T-helper 1 cell treated with Interleukin-12 subunit alpha and Interleukin-12 subunit beta and Interleukin-4 antibody, amounts not matched to agents 30 μg/mL and 1 μg/mL, for 36 hours (primary cell): ENCODE measurements around the gene GRAP.

Experiments used
- H3K27ac Mint-ChIP-seq: one replicate; pipeline ENCODE4 v1.8.0; 2021; ENCODE audit warnings: mild to moderate bottlenecking, mixed read lengths
- H3K27me3 Mint-ChIP-seq: one replicate; pipeline ENCODE4 v1.8.0; 2021; ENCODE audit warnings: low read depth, mixed read lengths
- H3K36me3 Mint-ChIP-seq: one replicate; pipeline ENCODE4 v1.8.0; 2021; ENCODE audit warnings: low read depth, mixed read lengths
- H3K4me1 Mint-ChIP-seq: one replicate; pipeline ENCODE4 v1.8.0; 2021; ENCODE audit warnings: low read depth, mixed read lengths
- H3K4me3 Mint-ChIP-seq: one replicate; pipeline ENCODE4 v1.8.0; 2021; ENCODE audit warnings: mild to moderate bottlenecking, moderate library complexity, mixed read lengths
- H3K9me3 Mint-ChIP-seq: one replicate; pipeline ENCODE4 v1.8.0; 2021; ENCODE audit warnings: mixed read lengths

Gene GRAP

GRCh38 chr17:19003543-19004420 lies 43.0 kb downstream of the GRAP start:
- Mint-ChIP-seq H3K4me3 (peak overlapping the region; percentile 85), H3K36me3 (peaks cover 5% of the 10 kb centered on the region), H3K27me3 (peaks cover 13% of the 10 kb centered on the region), H3K4me1 (peaks cover 16% of the 10 kb centered on the region), H3K27ac (peak overlapping the region; percentile 83), H3K9me3 (no peaks in the 10 kb centered on the region)

GRCh38 chr17:19002805-19003542 lies 43.8 kb downstream of the GRAP start:
- Mint-ChIP-seq H3K27me3 (peaks cover 12% of the 10 kb centered on the region), H3K9me3 (no peaks in the 10 kb centered on the region), H3K4me1 (peaks cover 16% of the 10 kb centered on the region), H3K36me3 (peaks cover 5% of the 10 kb centered on the region), H3K4me3 (peak overlapping the region; percentile 72), H3K27ac (peak overlapping the region; percentile 36)

- Mint-ChIP-seq H3K9me3 (no peaks in the 10 kb centered on the region), H3K27me3 (peaks cover 2% of the 10 kb centered on the region), H3K36me3 (peaks cover 5% of the 10 kb centered on the region), H3K4me1 (peaks cover 16% of the 10 kb centered on the region), H3K27ac (no peak overlapping the region), H3K4me3 (peak overlapping the region; percentile 30)
These were observed 44.7 kb downstream of the GRAP start for GRCh38 chr17:19001907-19002590.

- H3K9me3 Mint-ChIP-seq = peaks cover 3% of the 10 kb centered on the region
- no peaks in the 10 kb centered on the region for H3K27me3 Mint-ChIP-seq
- peaks cover 8% of the 10 kb centered on the region for H3K36me3 Mint-ChIP-seq
- peaks cover 16% of the 10 kb centered on the region for H3K4me1 Mint-ChIP-seq
- no peak overlapping the region for H3K27ac Mint-ChIP-seq
- no peak overlapping the region for H3K4me3 Mint-ChIP-seq
These were observed 46.0 kb downstream of the GRAP start for GRCh38 chr17:19000531-19001325.

GRCh38 chr17:18999911-19000310 lies 46.8 kb downstream of the GRAP start:
- Mint-ChIP-seq H3K36me3 (peaks cover 13% of the 10 kb centered on the region), H3K4me1 (peaks cover 16% of the 10 kb centered on the region), H3K27me3 (no peaks in the 10 kb centered on the region), H3K9me3 (peaks cover 10% of the 10 kb centered on the region), H3K27ac (no peak overlapping the region), H3K4me3 (no peak overlapping the region)

GRCh38 chr17:18999394-18999793 lies 47.4 kb downstream of the GRAP start:
- H3K9me3 Mint-ChIP-seq = peaks cover 12% of the 10 kb centered on the region
- peaks cover 15% of the 10 kb centered on the region for H3K36me3 Mint-ChIP-seq
- H3K4me3 Mint-ChIP-seq = no peak overlapping the region
- no peaks in the 10 kb centered on the region for H3K27me3 Mint-ChIP-seq
- no peak overlapping the region for H3K27ac Mint-ChIP-seq
- peaks cover 16% of the 10 kb centered on the region for H3K4me1 Mint-ChIP-seq

GRCh38 chr17:18997650-18998196 lies 49.0 kb downstream of the GRAP start:
- Mint-ChIP-seq H3K27ac (no peak overlapping the region), H3K4me3 (no peak overlapping the region), H3K36me3 (peaks cover 12% of the 10 kb centered on the region), H3K9me3 (peaks cover 12% of the 10 kb centered on the region), H3K4me1 (peaks cover 18% of the 10 kb centered on the region), H3K27me3 (no peaks in the 10 kb centered on the region)

GRCh38 chr17:18996458-18996857 lies 50.3 kb downstream of the GRAP start:
- peaks cover 9% of the 10 kb centered on the region for H3K4me1 Mint-ChIP-seq
- no peaks in the 10 kb centered on the region for H3K27me3 Mint-ChIP-seq
- H3K36me3 Mint-ChIP-seq = peaks cover 10% of the 10 kb centered on the region
- no peak overlapping the region for H3K27ac Mint-ChIP-seq
- peaks cover 12% of the 10 kb centered on the region for H3K9me3 Mint-ChIP-seq
- H3K4me3 Mint-ChIP-seq = no peak overlapping the region

GRCh38 chr17:18995220-18995619 lies 51.5 kb downstream of the GRAP start:
- H3K9me3 Mint-ChIP-seq = peaks cover 12% of the 10 kb centered on the region
- H3K27me3 Mint-ChIP-seq = no peaks in the 10 kb centered on the region
- peaks cover 10% of the 10 kb centered on the region for H3K36me3 Mint-ChIP-seq
- H3K4me3 Mint-ChIP-seq = no peak overlapping the region
- H3K27ac Mint-ChIP-seq = no peak overlapping the region
- H3K4me1 Mint-ChIP-seq = peaks cover 7% of the 10 kb centered on the region

GRCh38 chr17:18994631-18995030 lies 52.1 kb downstream of the GRAP start:
- Mint-ChIP-seq H3K27ac (no peak overlapping the region), H3K4me3 (no peak overlapping the region), H3K4me1 (peaks cover 7% of the 10 kb centered on the region), H3K36me3 (peaks cover 10% of the 10 kb centered on the region), H3K9me3 (peaks cover 12% of the 10 kb centered on the region), H3K27me3 (no peaks in the 10 kb centered on the region)

- peaks cover 12% of the 10 kb centered on the region for H3K9me3 Mint-ChIP-seq
- no peak overlapping the region for H3K27ac Mint-ChIP-seq
- H3K36me3 Mint-ChIP-seq = peaks cover 10% of the 10 kb centered on the region
- H3K4me1 Mint-ChIP-seq = peaks cover 7% of the 10 kb centered on the region
- no peaks in the 10 kb centered on the region for H3K27me3 Mint-ChIP-seq
- no peak overlapping the region for H3K4me3 Mint-ChIP-seq
These were observed 52.7 kb downstream of the GRAP start for GRCh38 chr17:18993905-18994526.

- Mint-ChIP-seq H3K36me3 (peaks cover 10% of the 10 kb centered on the region), H3K27ac (no peak overlapping the region), H3K4me1 (peaks cover 7% of the 10 kb centered on the region), H3K27me3 (no peaks in the 10 kb centered on the region), H3K4me3 (no peak overlapping the region), H3K9me3 (peaks cover 12% of the 10 kb centered on the region)
These were observed 54.2 kb downstream of the GRAP start for GRCh38 chr17:18992454-18993130.
